H1 (cell line): ENCODE measurements around the gene SEC23IP.

Experiments used
- CREB1 ChIP-seq: IDR thresholded peaks from 2 replicates; pipeline ENCODE4 v1.6.1; 2012; ENCODE audit warnings: inconsistent platforms
- CTCF ChIP-seq, 3 experiments: IDR thresholded peaks; 1 replicate in 2 of 3; 2 replicates in 1 of 3; pipeline versions ENCODE4 v1.5.1 to v1.6.1; 2011; ENCODE audit warnings: low read length in 3 of 3, mild to moderate bottlenecking in 3 of 3, inconsistent platforms in 2 of 3, low read depth in 1 of 3, moderate library complexity in 1 of 3; ENCODE audit not compliant: insufficient read depth in 1 of 3; ENCODE audit errors: control extremely low read depth in 1 of 3
- POLR2AphosphoS5 ChIP-seq: IDR thresholded peaks from 2 replicates; pipeline ENCODE4 v1.6.1; 2011; ENCODE audit warnings: low read depth, low read length
- RBBP5 ChIP-seq: IDR thresholded peaks from 2 replicates; pipeline ENCODE4 v1.7.1; 2012; ENCODE audit warnings: low read depth, mild to moderate bottlenecking, inconsistent platforms, low read length, moderate library complexity, borderline replicate concordance
- SP2 ChIP-seq: IDR thresholded peaks from 2 replicates; pipeline ENCODE4 v1.6.1; 2012; ENCODE audit warnings: mild to moderate bottlenecking, low read length, inconsistent platforms
- TAF7 ChIP-seq: optimal IDR thresholded peaks from 2 replicates; pipeline ENCODE3; 2011; ENCODE audit warnings: low read depth, mild to moderate bottlenecking, inconsistent platforms, low read length, moderate library complexity, borderline replicate concordance
- TBP ChIP-seq: IDR thresholded peaks from 2 replicates; pipeline ENCODE4 v1.6.1; 2011; ENCODE audit warnings: low read depth, low read length, improper control_type of control experiment
- TF ChIP-seq, protein P1 (sequence below): IDR thresholded peaks from 2 replicates; pipeline ENCODE4 v1.6.1; 2012; ENCODE audit warnings: low read length, inconsistent platforms
- TF ChIP-seq, protein P2 (sequence below): IDR thresholded peaks from 2 replicates; pipeline ENCODE4 v1.6.1; 2012; ENCODE audit warnings: inconsistent platforms

DNA sequence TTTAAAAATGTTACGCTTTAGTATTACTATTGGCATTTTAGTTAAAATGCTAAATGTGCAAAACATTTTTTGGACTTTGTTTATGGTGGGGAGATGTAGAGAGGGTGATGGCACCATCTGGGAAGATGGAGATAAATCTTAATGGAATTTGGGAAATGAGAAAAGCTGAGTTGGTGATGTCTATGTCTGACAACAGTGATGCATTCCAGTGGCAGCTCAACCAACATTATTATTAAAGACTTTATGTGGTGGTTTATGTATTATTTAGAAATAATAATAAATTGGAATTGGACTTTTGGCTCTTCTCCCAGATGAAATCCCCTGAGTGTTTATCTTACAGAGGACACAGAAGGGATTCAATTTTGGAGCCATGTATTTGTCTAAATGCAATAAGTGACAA, 77.6 kb downstream of the SEC23IP start:
- TF ChIP-seq TBP (no peak), CREB1 (no peak), SP2 (no peak), POLR2AphosphoS5 (no peak), CTCF (IDR thresholded peaks at IDR 0.05; ENCODE audit: control extremely low read depth in 1 of 3, insufficient read depth in 1 of 3, low read depth in 1 of 3, low read length in 3 of 3) (no peak), TAF7 (no peak), RBBP5 (no peak)
- TF ChIP-seq, protein P1, sequence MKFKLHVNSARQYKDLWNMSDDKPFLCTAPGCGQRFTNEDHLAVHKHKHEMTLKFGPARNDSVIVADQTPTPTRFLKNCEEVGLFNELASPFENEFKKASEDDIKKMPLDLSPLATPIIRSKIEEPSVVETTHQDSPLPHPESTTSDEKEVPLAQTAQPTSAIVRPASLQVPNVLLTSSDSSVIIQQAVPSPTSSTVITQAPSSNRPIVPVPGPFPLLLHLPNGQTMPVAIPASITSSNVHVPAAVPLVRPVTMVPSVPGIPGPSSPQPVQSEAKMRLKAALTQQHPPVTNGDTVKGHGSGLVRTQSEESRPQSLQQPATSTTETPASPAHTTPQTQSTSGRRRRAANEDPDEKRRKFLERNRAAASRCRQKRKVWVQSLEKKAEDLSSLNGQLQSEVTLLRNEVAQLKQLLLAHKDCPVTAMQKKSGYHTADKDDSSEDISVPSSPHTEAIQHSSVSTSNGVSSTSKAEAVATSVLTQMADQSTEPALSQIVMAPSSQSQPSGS, result no peak
- TF ChIP-seq, protein P2, sequence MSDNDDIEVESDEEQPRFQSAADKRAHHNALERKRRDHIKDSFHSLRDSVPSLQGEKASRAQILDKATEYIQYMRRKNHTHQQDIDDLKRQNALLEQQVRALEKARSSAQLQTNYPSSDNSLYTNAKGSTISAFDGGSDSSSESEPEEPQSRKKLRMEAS, result no peak
